RPMI7951 (cell line): ENCODE measurements around the gene MYBPC2. TPM values are rescaled to one million over a fixed set of nuclear protein-coding genes. Genes with fewer than 3 reads are reported as not detected.
A peak's percentile ranks its signal among the peaks of the same experiment; 100 is the strongest.
"Not testable (repeated sequence)": the region's sequence is repeated elsewhere in the genome, so short reads cannot be mapped to it uniquely, and the experiment has no call there.

Source experiments
- DNase-seq: peaks from one replicate; pipeline ENCODE4 v3.0.0-alpha.2; 2012; ENCODE audit warnings: low read depth
- total RNA-seq: library from RNA; depleted of rRNA; stranded (reverse); fragments of >200 nt; shearing (Covaris generic); gene quantifications from 2 replicates; pipeline ENCODE4 v1.2.3, GENCODE V29; 2014

Gene MYBPC2
- total RNA-seq, 1 experiment from 2014 or later, result not detected

DNA sequence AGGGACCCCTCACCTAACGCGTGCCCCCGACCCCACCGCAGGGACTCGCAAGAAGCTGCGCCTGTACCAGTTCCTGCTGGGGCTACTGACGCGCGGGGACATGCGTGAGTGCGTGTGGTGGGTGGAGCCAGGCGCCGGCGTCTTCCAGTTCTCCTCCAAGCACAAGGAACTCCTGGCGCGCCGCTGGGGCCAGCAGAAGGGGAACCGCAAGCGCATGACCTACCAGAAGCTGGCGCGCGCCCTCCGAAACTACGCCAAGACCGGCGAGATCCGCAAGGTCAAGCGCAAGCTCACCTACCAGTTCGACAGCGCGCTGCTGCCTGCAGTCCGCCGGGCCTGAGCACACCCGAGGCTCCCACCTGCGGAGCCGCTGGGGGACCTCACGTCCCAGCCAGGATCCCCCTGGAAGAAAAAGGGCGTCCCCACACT is 4.7 kb upstream of the MYBPC2 start:
- peak; percentile 59 for DNase-seq

DNA sequence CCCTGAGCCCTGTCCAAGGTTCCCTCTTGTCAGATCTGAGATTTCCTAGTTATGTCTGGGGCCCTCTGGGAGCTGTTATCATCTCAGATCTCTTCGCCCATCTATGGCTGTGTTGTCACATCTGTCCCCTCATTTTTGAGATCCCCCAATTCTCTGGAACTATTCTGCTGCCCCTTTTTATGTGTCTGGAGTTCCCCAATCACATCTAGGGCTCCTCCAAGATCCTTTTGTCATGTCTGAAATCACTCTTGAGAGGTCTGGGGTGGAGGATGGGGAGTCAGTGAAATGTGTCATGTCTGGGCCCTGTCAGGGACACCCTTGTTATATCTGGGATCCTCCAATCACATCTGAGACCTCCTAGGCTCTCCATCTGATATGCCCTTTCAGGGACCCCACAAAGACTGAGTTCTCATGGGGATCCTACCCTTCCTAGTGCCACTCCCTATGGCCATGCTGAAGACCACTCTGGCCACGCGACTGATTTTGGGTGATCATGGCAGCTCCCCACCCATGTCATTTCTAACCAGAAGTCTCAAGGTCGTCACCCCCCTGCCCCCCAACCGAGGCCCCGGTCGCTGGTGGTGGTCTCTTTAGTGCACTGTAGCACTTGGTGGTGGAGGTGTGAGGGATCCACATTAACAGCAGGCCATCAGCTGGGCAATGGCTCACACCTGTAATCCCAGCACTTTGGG is 3.8 kb upstream of the MYBPC2 start:
- DNase-seq, result no peak

DNA sequence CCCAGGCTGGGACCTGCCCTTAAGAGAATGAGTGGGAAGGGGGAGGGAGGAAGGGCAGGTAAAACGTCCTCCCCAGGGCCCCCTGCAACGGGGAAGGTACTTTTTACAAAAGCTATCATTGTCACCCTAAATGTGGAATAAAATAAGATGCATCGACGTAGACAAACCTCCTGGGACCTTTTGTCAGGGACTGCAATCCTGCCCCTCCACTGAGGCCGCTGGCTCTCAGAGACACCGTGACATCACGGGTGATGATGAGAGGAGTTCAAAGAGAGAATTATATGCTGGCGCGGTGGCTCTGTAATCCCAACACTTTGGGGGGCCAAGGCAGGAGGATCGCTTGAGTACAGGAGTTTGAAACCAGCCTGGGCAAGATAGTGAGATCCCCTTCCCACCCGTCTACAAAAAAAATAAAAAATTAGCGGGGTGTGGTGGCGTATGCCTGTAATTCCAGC is 1.8 kb upstream of the MYBPC2 start:
- no peak for DNase-seq

DNA sequence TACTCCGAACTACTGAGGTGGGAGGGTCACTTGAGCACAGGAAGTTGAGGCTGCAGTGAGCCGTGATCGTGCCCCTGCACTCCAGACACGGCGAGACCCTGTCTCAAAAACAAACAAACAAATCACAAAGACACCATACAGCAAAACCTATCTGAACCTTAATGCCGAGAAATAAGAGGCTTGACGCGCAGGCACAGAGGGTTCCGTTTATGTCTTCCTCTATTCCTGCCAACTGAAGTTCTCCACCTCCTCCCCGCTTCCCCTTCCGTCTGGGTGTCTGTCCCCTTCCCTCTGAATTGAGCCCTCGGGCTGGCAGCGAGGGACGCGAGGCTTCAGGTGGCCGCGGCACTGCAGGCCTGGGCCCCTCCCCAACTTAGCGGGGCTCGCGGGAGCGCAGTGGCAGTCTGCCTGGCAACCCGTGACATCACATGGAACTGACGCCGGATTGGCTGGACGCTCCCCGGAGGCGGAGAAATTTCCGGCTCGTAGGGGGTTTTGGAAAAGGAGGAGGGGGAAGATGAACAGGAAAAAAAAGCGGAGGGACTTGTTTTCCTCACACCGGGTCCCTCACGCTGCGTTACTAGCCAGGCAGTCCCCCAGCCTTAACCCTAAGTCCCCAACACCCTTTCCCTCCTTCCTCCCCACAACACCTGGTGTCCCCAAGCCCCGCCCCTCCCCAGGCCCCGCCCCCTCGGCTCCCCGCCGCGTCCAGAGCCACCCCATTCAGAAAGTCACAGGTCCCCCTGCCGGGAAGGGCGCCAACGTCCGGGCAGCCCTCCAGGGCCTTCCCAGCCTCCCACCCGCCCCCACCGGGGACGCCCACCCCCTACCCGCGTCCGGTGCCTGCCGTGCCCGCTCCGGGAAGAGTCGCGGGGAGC is 1.1 kb upstream of the MYBPC2 start:
- peak; percentile 49 for DNase-seq

DNA sequence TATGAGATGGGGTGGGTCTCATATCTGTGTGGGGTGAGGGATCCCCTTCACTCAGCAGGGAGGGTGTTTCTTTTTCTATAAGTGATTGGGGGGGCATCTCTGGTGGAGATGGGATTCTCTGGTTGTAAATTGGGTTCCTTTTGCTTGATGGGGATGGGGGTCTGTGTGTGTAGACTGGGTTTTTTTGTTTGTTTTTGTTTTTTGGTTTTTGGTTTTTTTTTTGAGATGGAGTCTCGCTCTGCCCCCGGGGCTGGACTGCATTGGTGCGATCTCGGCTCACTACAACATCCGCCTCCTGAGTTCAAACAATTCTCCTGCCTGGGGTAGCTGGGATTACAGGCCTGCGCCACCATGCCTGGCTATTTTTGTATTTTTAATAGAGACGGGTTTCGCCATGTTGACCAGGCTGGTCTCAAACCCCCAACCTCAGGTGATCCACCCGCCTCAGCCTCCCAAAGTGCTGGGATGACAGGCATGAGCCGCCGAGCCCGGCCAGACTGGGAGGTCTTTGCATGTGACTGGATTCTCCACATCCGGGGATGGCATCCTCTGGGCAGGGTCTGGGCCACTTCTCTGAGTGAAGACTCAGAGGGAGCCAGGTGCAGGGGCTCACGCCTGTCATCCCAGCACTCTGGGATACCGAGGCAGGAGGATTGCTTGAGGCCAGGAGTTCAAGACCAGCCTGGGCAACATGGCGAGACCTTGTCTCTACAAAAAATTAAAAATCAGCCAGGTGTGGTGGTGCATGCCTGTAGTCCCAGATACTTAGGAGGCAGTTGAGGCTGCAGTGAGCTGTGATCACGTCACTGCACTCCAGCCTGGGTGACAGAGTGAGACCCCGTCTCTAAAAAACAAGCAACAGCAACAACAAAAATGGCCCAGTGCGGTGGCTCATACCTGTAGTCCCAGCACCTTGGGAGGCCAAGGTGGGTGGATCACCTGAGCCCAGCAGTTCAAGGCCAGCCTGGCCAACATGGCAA is 799 bp downstream of the MYBPC2 start:
- DNase-seq, result no peak

DNA sequence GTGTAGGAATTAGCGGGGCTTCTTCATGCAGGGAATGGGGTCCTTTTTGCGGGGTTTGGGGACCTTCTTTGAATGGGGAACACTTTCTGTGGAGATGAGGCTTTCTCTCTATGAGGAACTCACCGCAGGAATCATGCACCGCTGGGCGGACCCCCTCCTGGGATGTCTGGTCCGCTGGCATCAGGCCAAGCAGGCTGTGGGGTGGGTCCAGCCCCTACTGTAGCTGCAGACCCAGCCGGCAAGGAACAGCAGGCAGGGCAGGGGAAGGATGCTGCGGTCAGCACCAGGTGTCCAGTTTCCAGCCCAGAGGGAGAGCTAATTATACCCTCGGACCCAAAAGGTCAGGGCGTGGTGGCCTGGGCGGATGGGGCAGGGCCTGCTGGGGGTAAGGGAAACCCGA is 1.8 kb downstream of the MYBPC2 start:
- peak; percentile 36 for DNase-seq

DNA sequence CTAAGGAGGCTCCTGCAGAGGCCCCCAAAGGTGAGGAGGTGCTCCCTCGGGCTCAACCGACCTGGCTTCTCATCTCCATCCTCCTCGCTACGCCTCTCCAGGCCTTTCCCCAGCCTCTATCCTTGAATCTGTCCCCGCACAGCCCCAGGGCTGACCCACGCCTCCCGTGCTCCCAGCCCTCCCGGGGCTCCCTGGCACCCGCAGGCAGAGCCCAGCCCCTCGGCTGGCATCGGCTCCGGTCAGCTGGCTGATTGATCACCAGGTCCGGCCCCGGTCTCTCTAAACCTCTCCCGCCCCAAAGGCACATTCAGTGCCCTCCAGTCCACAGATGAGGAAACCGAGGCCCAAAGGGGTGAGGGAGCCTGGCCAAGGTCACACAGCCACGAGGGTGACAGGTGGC is 2.5 kb downstream of the MYBPC2 start:
- DNase-seq, result no peak

DNA sequence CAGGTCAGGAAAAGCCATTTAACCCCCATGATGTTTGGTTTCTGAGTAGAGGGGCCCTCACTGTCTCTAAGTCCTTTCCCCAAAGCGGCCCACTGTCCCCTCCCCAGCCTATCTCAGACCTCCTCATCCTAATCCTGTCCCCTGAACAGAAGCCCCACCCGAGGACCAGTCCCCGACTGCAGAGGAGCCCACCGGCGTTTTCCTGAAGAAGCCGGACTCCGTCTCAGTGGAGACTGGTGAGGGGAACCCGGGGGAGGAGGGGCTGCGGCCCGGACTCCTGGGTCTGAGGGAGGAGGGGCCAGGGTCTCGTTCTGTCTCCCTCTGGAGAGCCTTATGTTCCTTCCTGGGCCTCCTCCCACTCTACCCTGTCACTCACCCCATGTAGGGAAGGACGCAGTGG is 2.9 kb downstream of the MYBPC2 start:
- DNase-seq, result no peak

DNA sequence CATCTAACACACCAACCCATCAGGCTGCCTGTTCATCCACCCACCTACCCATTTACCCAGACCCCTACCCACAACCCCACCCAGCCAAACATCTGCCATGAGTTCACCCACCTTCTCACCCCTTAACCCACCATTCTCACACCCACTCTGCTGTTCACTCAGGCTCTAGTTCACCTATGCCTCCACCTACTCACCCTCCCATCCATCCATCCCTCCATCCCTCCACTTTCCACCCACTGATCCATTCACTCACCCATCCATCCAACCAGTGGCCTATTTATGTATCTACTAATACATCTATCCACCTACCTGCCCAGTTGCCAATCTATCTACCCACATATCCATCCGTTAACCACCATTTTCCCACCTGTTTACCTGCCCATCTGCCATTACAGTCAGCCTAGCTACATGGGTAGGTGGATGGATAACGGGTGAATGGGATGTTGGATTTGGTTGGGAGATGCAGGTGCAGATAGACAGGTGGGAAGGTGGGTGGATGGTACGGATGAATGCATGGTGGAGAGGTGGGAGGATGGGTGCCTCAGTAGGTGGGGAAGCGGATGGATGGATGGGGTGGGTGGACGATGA is 5.3 kb downstream of the MYBPC2 start:
- no peak for DNase-seq

DNA sequence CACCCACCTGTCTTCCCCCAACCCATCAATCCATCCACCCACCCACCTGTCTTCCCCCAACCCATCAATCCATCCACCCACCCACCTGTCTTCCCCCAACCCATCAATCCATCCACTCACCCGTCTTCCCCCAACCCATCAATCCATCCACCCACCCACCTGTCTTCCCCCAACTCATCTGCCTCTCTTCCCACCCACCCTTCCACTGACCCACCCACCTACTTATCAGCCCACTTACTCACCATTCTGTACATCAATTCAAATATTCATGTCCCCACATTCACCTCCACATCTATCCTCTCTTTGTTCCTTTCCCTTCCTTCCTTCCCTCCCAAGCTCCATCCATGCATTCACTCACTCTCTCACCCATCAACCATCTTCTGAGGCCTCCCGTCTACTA is 6.4 kb downstream of the MYBPC2 start:
- not testable (repeated sequence) for DNase-seq

DNA sequence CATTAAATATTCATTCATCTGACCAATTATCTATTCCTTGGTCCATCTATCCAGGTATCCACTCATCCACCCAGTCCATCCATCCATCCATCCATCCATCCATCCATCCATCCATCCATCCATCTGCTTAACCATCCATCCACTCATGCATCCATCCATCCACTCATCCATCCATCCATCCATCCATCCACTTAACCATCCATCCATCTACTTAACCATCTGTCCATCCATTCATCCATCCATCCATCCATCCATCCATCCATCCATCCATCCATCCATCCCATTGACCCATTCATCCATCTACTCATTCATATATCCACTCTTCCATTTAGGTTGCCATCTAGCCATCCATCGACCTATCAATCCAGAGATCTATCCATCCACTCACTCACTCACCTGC is 11.4 kb downstream of the MYBPC2 start:
- no peak for DNase-seq

DNA sequence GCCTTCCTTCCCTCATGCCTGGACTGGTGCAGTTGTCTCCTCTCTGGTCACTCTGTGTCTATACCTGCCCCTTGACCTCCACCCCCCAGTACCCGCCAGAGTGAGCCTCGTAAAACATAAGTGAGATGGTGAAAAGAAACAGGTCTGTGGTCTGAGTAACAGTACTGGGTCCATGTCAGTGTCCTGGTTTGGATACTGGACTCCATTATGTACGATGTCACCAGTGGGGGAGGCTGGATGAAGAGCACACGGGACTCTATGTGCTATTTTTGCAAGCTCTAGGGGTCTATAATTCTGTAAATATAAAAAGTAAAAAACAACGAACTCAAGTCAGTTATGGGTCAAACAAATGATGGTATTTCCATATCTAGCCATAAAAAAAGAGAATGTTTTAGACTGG is 14.4 kb downstream of the MYBPC2 start:
- no peak for DNase-seq

DNA sequence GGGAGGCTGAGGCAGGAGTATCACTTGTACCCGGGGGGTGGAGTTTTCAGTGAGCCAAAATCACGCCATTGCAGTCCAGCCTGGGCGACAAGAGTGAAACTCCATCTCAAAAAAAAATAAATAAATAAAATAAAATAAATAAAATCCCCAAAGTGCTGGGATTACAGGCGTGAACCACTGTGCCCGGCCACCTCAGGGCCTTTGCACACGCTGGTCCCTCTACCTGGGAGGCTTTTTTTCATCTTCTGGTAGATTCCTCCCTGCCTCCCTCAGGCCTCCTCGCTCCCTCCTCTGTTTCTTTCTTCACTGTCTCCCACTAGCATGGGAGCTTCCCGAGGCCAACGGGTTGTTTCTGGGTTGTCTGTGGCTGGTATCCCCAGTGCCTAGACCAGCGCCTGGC is 15.1 kb downstream of the MYBPC2 start:
- DNase-seq, result no peak

DNA sequence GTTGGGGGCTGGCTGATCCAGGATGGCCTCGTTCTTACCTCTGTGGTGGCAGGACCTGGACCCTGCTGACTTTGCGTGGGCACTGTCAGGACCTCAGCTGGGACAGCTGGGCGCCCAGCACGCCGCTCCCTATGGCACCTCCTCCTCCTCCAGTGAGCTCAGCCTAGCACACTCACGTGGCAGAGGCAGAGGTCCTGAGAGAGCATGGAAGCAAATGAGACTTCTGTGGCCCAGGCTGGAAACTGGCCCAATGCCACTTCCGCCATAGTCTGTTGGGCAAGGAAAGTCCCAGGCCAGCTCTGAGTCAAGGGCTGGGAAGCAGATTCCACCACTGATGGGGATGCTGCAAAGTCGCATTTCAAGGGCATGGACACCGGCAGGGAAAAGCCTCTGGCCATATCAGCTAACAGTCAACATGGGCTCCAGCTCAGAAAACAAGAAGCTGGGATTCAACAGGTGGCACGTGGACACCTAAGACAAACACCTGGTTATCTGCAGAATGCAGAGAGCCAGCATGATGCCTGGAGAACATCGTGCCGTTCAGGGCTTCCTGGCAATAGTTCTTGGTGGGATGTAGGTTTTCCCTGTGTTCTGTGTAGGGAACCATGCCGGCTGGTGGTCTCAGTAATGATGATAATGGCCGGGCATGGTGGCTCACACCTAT is 16.7 kb downstream of the MYBPC2 start:
- DNase-seq, result peak; percentile 80

DNA sequence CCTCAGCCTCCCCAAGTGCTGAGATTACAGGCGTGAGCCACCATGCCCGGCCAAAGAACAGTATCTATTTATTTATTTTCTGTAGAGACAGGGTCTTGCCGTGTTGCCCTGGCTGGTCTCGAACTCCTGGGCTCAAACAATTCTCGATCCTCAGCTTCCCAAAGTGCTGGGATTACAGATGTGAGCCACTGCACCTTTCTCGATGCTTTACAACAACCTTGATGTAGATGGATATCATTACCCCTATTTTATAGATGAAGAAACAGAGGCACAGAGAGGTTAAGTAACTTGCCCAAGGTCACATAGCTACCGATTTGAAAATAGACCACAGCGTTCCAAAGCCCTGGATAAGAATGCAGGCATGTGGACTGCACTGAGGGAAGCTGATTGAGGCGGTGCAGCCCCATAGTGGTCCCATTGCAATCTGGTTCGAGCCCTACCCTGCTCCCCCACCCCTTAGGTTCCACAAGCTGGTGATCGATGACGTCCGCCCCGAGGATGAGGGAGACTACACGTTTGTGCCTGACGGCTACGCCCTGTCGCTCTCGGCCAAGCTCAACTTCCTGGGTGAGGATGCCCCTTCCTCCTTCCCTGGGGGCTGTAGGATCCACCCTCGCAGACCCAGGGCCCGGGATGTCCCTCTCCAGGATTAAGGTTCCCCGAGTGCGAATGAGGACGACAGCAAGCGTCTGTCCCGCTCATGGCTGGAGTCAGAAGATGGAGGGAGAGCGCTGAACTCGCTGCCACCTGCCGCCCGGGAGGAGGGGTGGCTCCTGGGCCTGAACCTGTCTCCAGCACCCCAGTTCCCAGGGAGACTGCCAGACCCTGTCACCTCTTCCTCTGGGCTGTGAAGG is 17.9 kb downstream of the MYBPC2 start:
- no peak for DNase-seq

DNA sequence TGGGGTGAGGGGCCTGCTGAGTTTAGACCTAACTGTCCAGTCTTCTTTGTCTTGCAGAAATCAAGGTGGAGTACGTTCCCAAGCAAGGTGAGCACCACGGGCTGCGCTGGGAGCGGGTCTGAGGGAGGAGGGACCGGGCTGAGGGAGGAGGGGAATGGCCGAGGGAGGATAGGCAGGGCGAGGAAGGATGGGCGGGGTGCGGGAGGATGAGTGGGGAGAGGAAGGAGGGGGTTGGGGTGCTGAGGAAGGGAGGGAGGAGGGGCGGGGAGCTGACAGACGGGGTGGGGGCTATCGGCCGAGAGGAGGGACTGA is 18.5 kb downstream of the MYBPC2 start:
- DNase-seq, result no peak

DNA sequence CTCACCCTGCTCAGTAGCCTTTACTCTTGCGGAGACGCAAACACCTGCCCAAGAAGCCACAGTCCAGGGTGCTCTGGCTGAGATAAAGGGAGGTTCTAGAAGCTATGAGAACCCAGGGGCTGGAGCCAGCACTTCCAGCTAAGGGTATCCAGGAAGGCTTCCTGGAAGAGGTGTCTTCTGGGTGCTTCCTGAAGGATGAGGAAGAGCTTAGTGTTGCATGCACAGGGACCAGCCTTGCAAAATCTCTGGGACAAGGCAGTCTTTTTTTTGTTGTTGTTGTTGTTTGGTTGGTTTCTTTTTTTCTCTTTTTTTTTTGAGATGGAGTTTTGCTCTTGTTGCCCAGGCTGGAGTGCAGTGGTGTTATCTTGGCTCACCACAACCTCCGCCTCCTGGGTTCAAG is 20.6 kb downstream of the MYBPC2 start:
- no peak for DNase-seq

DNA sequence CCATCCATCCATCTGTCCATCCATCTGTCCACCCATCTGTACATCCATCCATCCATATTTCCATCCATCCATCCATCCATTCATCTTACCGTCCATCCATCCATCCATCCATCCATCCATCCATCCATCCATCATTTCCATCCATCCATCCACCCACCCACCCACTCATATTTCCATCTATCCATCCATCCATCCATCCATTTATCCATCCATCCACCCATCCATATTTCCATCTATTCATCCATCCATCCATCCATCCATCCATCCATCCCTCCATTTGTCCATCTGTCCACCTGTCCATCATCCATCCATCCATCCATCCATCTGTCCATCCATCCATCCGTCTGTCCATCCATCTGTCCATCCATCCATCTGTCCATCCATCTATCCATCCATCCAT is 23.3 kb downstream of the MYBPC2 start:
- DNase-seq, result no peak

DNA sequence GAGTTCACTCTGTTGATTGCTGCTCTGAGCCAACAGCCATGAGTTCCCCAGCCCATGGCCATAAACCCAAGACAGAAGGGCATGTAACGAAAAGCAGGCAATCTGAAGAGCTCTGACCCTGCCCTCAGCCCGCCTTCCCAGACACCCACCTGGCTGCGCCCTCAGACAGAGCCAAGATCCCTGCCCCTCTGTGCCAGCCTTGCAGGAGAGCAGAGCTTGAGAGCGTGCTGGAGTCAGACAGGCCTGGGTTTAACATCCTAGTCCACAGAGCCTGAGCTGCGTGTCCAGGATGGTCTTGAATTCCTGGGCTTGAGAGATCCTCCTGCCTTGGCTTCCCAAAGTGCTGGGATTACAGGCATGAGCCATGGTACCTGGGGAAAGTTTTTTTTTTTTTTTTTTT is 24.6 kb downstream of the MYBPC2 start:
- no peak for DNase-seq

DNA sequence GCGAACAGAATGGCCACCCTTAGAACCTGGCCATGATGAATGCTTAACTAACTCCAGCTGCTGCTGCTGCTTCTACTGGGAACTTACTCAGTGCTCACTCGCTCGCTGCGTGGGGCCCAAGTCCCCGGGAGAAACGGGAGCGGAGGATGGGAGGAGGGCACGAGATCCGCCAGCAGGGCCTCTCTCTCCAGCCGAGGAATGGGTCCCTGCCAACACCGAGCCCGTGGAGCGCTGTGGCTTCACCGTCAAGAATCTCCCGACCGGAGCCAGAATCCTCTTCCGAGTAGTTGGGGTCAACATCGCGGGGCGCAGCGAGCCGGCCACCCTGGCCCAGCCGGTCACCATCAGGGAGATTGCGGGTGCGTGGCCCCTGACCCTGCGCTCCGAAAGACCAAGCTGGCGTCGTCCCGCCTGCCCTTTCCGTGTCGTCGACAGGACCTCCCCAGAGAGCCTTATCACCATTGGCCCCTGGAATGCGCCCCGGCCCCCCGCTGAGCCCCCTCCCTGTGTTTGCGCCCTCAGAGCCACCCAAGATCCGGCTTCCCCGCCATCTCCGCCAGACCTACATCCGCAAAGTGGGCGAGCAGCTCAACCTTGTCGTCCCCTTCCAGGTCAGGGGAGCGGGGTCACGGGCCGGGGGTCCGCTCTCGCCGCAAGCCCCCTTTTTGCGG is 25.8 kb downstream of the MYBPC2 start:
- DNase-seq, result no peak
